Breast epithelium (tissue), 3 donors: ENCODE measurements around the gene OR7A5.
"Not testable (repeated sequence)": the region's sequence is repeated elsewhere in the genome, so short reads cannot be mapped to it uniquely, and the experiment has no call there.

ENCODE experiments used
- CTCF ChIP-seq, 3 donors: fragments of 450-650 bp; IDR thresholded peaks; one replicate each; pipeline ENCODE4 v1.5.1; 2016 to 2017; ENCODE audit warnings: antibody characterized with exemption in 3 of 3, mild to moderate bottlenecking in 3 of 3, moderate library complexity in 3 of 3
- POLR2A ChIP-seq: fragments of 450-650 bp; IDR thresholded peaks from one replicate; pipeline ENCODE4 v1.6.1; 2016; ENCODE audit warnings: antibody characterized with exemption, mild to moderate bottlenecking, moderate library complexity
- POLR2AphosphoS5 ChIP-seq, 3 donors: sonication (generic); formaldehyde crosslinking; IDR thresholded peaks; one replicate each; pipeline ENCODE4 v1.6.1; 2017; ENCODE audit warnings: antibody characterized with exemption in 3 of 3

- TF ChIP-seq POLR2A; CTCF (IDR thresholded peaks at IDR 0.05); POLR2AphosphoS5 (IDR thresholded peaks at IDR 0.05): not testable (repeated sequence)
Measured at GRCh38 chr19:14784730-14785101, 50.3 kb downstream of the OR7A5 start.
